MM.1S (cell line): Measurements from ENCODE around the gene SFRP2.

Source experiments
- DNase-seq: peaks from one replicate; pipeline ENCODE4 v3.0.0-alpha.2; 2015
- H2AFZ ChIP-seq: fragments of 300-600 bp; sonication (generic); 2 replicates; pipeline ENCODE4 v1.6.0; 2016; ENCODE audit warnings: antibody characterized with exemption, low read length
- H3F3A ChIP-seq: fragments of 300-600 bp; sonication (generic); 2 replicates; pipeline ENCODE4 v1.6.1; 2016; ENCODE audit warnings: mild to moderate bottlenecking, antibody characterized with exemption, low read length, moderate library complexity, mixed read lengths; ENCODE audit not compliant: insufficient read depth
- H3K27ac ChIP-seq: fragments of 300-600 bp; sonication (generic); 2 replicates; pipeline ENCODE4 v1.5.1; 2016; ENCODE audit warnings: mild to moderate bottlenecking, low read length
- H3K27me3 ChIP-seq: fragments of 300-600 bp; sonication (generic); replicated peaks from 2 replicates; pipeline ENCODE4 v1.6.0; 2016; ENCODE audit warnings: low read length; ENCODE audit not compliant: insufficient read depth
- H3K36me3 ChIP-seq: fragments of 300-600 bp; sonication (generic); replicated peaks from 2 replicates; pipeline ENCODE4 v1.6.1; 2016; ENCODE audit warnings: mild to moderate bottlenecking, low read length, mixed read lengths; ENCODE audit not compliant: insufficient read depth
- H3K4me1 ChIP-seq: fragments of 300-600 bp; sonication (generic); 2 replicates; pipeline ENCODE4 v1.6.1; 2016; ENCODE audit warnings: low read length, mixed read lengths
- H3K4me2 ChIP-seq: fragments of 300-600 bp; sonication (generic); 2 replicates; pipeline ENCODE4 v1.6.0; 2016; ENCODE audit warnings: low read depth, low read length
- H3K4me3 ChIP-seq: fragments of 300-600 bp; sonication (generic); 2 replicates; pipeline ENCODE4 v1.5.1; 2016; ENCODE audit warnings: low read length, mixed read lengths
- H3K79me2 ChIP-seq: fragments of 300-600 bp; sonication (generic); 2 replicates; pipeline ENCODE4 v1.6.1; 2016; ENCODE audit warnings: mixed run types, low read length, mixed read lengths
- H3K9ac ChIP-seq: fragments of 300-600 bp; sonication (generic); 2 replicates; pipeline ENCODE4 v1.6.1; 2016; ENCODE audit warnings: low read length, mixed read lengths
- H3K9me2 ChIP-seq: fragments of 300-600 bp; sonication (generic); replicated peaks from 2 replicates; pipeline ENCODE4 v1.6.1; 2016; ENCODE audit warnings: mild to moderate bottlenecking, low read length, mixed read lengths; ENCODE audit not compliant: insufficient read depth
- H3K9me3 ChIP-seq: fragments of 300-600 bp; sonication (generic); replicated peaks from 2 replicates; pipeline ENCODE4 v1.6.1; 2016; ENCODE audit warnings: mild to moderate bottlenecking, low read length, mixed read lengths; ENCODE audit not compliant: insufficient read depth
- H4K20me1 ChIP-seq: fragments of 300-600 bp; sonication (generic); 2 replicates; pipeline ENCODE4 v1.6.1; 2016; ENCODE audit warnings: mild to moderate bottlenecking, low read length, moderate library complexity, mixed read lengths; ENCODE audit not compliant: insufficient read depth
- EZH2 ChIP-seq: fragments of 300-600 bp; sonication (generic); optimal IDR thresholded peaks from 2 replicates; pipeline ENCODE3; 2017; ENCODE audit warnings: low read depth, mild to moderate bottlenecking, antibody characterized with exemption, low read length, mixed read lengths
- EZH2phosphoT487 ChIP-seq: fragments of 300-600 bp; sonication (generic); IDR thresholded peaks from 2 replicates; pipeline ENCODE4 v1.6.1; 2018; ENCODE audit warnings: antibody characterized with exemption, low read length
- TF ChIP-seq, protein P1 (sequence below): fragments of 300-600 bp; sonication (generic); IDR thresholded peaks from 2 replicates; pipeline ENCODE4 v1.5.1; 2016; ENCODE audit warnings: antibody characterized with exemption, low read length, mixed read lengths

Gene SFRP2

DNA sequence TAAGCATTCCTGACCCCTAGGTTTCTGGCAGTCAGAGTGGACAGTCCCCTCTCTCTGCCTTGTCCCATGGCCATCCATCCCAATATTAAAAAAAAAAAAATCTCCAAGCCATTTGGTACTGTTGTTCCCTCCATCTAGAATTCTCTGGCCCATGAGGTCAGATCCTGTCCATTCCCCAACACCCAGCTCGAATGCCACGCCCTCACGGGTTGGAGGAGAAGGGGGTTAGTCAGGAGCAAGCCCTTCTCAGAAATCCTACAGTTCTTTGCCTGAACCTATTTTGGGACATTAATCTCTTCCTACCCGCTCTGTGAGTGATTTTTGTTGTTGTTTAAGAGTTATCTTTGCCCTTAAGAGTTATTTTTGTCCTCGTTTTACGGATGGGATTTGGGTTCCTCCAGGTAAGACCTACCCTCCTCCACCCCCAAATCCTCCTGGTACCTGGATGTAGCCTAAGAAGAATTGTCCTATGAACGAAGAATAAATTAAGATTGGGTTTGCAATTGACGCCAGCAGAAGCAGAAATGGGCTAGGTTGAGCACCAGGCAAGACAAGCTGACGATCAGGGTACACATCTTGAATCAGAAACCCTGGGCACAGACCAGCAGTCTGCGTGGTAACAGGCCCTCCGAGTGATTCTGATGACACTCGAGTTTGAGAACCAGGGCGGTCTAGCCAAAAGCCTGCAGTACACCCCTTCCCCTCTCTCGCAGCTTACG lies 30.0 kb downstream of the SFRP2 start:
- no peak overlapping the region for H3K27ac ChIP-seq
- 0 out of 2 replicates have a peak overlapping the region, but pooled peaks have one; percentile 36 for H3K4me3 ChIP-seq
- no peak for TF ChIP-seq EZH2
- no peak for TF ChIP-seq EZH2phosphoT487
- TF ChIP-seq, protein P1, sequence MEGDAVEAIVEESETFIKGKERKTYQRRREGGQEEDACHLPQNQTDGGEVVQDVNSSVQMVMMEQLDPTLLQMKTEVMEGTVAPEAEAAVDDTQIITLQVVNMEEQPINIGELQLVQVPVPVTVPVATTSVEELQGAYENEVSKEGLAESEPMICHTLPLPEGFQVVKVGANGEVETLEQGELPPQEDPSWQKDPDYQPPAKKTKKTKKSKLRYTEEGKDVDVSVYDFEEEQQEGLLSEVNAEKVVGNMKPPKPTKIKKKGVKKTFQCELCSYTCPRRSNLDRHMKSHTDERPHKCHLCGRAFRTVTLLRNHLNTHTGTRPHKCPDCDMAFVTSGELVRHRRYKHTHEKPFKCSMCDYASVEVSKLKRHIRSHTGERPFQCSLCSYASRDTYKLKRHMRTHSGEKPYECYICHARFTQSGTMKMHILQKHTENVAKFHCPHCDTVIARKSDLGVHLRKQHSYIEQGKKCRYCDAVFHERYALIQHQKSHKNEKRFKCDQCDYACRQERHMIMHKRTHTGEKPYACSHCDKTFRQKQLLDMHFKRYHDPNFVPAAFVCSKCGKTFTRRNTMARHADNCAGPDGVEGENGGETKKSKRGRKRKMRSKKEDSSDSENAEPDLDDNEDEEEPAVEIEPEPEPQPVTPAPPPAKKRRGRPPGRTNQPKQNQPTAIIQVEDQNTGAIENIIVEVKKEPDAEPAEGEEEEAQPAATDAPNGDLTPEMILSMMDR: no peak
- no peak for DNase-seq
- H3K36me3 ChIP-seq: no peaks in the 10 kb centered on the region
- H3K27me3 ChIP-seq: no peaks in the 10 kb centered on the region
- H3F3A ChIP-seq: no peaks in the 10 kb centered on the region
- H3K9me2 ChIP-seq: no peaks in the 10 kb centered on the region
- H3K79me2 ChIP-seq: no peaks in the 10 kb centered on the region
- H3K9me3 ChIP-seq: no peaks in the 10 kb centered on the region
- no peak overlapping the region for H3K9ac ChIP-seq
- H2AFZ ChIP-seq: 0 out of 2 replicates have a peak overlapping the region, but pooled peaks have one; percentile 16
- no peaks in the 10 kb centered on the region for H4K20me1 ChIP-seq
- H3K4me1 ChIP-seq: no peaks in the 10 kb centered on the region
- peak overlapping the region; percentile 35; the same call in 1 of the 2 replicates for H3K4me2 ChIP-seq

DNA sequence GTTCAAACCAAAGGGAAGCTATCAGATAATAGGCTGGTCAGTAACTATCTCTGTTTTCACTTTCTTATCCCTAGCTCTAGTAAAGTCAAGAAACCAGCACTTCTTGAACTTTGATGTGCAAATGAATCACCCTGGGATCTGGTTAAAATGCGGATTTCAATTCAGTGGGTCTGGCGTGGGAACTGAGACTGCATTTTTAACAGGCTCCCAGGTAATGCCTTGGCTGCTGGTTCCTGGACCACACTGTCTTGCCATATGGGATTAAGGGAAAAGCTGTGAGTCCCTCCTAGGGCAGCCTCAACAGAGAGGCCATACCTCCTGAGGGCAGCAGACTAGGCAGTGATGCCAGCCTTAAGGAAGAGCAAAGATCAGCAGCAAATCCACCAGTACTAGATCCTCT lies 30.7 kb downstream of the SFRP2 start:
- no peaks in the 10 kb centered on the region for H3K9me2 ChIP-seq
- no peak overlapping the region for H3K4me2 ChIP-seq
- no peak overlapping the region for H3K9ac ChIP-seq
- TF ChIP-seq EZH2: no peak
- TF ChIP-seq, protein P1: no peak
- no peak overlapping the region for H3K4me3 ChIP-seq
- H3K27ac ChIP-seq: no peak overlapping the region
- H3K79me2 ChIP-seq: no peaks in the 10 kb centered on the region
- no peaks in the 10 kb centered on the region for H3K27me3 ChIP-seq
- H4K20me1 ChIP-seq: no peaks in the 10 kb centered on the region
- no peaks in the 10 kb centered on the region for H3F3A ChIP-seq
- H3K4me1 ChIP-seq: no peaks in the 10 kb centered on the region
- no peak overlapping the region for H2AFZ ChIP-seq
- no peak for DNase-seq
- no peaks in the 10 kb centered on the region for H3K36me3 ChIP-seq
- no peaks in the 10 kb centered on the region for H3K9me3 ChIP-seq

DNA sequence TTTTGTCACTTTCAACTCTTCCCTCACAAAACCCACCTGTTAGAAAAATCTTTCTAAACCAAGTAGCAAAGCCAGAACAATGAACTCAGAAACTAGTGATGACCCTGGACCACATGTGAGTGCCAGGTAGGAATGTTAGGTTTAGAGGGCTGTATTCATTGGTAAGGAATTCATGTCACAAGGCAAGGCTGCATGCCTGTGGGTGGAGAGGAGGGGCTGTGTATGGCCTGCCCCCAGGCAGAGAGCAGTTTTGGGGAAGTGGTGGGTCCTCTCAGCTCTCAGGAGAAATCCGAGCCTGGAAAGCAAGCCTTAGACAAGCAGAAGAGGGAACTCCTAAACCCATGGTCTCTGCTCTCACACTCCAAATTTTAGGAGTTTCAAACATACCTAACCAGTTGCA lies 31.5 kb downstream of the SFRP2 start:
- no peak overlapping the region for H3K27ac ChIP-seq
- no peak overlapping the region for H2AFZ ChIP-seq
- no peaks in the 10 kb centered on the region for H4K20me1 ChIP-seq
- H3K9ac ChIP-seq: no peak overlapping the region
- H3K36me3 ChIP-seq: no peaks in the 10 kb centered on the region
- H3K9me2 ChIP-seq: no peaks in the 10 kb centered on the region
- no peaks in the 10 kb centered on the region for H3K27me3 ChIP-seq
- no peak overlapping the region for H3K4me2 ChIP-seq
- H3K4me1 ChIP-seq: no peaks in the 10 kb centered on the region
- no peak for TF ChIP-seq EZH2phosphoT487
- TF ChIP-seq, protein P1: no peak
- TF ChIP-seq EZH2: no peak
- no peak overlapping the region for H3K4me3 ChIP-seq
- no peak for DNase-seq
- no peaks in the 10 kb centered on the region for H3K79me2 ChIP-seq
- no peaks in the 10 kb centered on the region for H3K9me3 ChIP-seq
- no peaks in the 10 kb centered on the region for H3F3A ChIP-seq
